ENCODE data around the gene FNDC3B. TPM values are rescaled to one million over a fixed set of nuclear protein-coding genes. Genes with fewer than 3 reads are reported as not detected.

Gene FNDC3B
- total RNA-seq, 2 donors from 2014 or later: 80.6 to 107 TPM

GRCh38 chr3:172156586-172156955, 117.2 kb downstream of the FNDC3B start:
- WGBS, 2 experiments (ENCODE audit: insufficient coverage in 1 of 2, insufficient read length in 1 of 2): 0 to 71% methylated on average over 1 to 5 of the region's 5 CpGs
- H3K9me3 ChIP-seq (ENCODE audit: control insufficient read depth, low read length): no peaks in the 10 kb centered on the region
- peaks cover 23% of the 10 kb centered on the region for H3K4me1 ChIP-seq (ENCODE audit: control insufficient read depth, insufficient read depth, low read length)
- no peak overlapping the region for H3K4me3 ChIP-seq (ENCODE audit: low read length)
- no peak overlapping the region for H3K9ac ChIP-seq (ENCODE audit: extremely low read depth, low read length, poor library complexity, severe bottlenecking)
- no peak for DNase-seq
- peak overlapping the region; percentile 11 for H3K4me3 Mint-ChIP-seq
- H3K27me3 Mint-ChIP-seq (ENCODE audit: insufficient read depth): no peaks in the 10 kb centered on the region
- peaks cover 12% of the 10 kb centered on the region for H3K36me3 Mint-ChIP-seq (ENCODE audit: low read depth)
- peak overlapping the region; percentile 82 for H3K27ac Mint-ChIP-seq
- H3K27me3 ChIP-seq (ENCODE audit: control insufficient read depth, insufficient read depth, low read length, poor library complexity, severe bottlenecking): no peaks in the 10 kb centered on the region
- H3K9me3 Mint-ChIP-seq: no peaks in the 10 kb centered on the region
- no peak overlapping the region for H3K27ac ChIP-seq (ENCODE audit: low read depth, low read length)
- TF ChIP-seq CTCF (conservative IDR thresholded peaks at IDR 0.05): no peak
- peaks cover 41% of the 10 kb centered on the region for H3K36me3 ChIP-seq (ENCODE audit: control insufficient read depth, insufficient read depth, low read length)
- peaks cover 62% of the 10 kb centered on the region for H3K4me1 Mint-ChIP-seq

GRCh38 chr3:172157564-172158258, 118.3 kb downstream of the FNDC3B start:
- peaks cover 16% of the 10 kb centered on the region for H3K4me1 ChIP-seq (ENCODE audit: control insufficient read depth, insufficient read depth, low read length)
- H3K27ac ChIP-seq (ENCODE audit: low read depth, low read length): no peak overlapping the region
- no peak overlapping the region for H3K9ac ChIP-seq (ENCODE audit: extremely low read depth, low read length, poor library complexity, severe bottlenecking)
- no peak overlapping the region for H3K4me3 ChIP-seq (ENCODE audit: low read length)
- H3K9me3 Mint-ChIP-seq: no peaks in the 10 kb centered on the region
- H3K4me1 Mint-ChIP-seq: peaks cover 51% of the 10 kb centered on the region
- no peaks in the 10 kb centered on the region for H3K27me3 ChIP-seq (ENCODE audit: control insufficient read depth, insufficient read depth, low read length, poor library complexity, severe bottlenecking)
- WGBS, 2 experiments (ENCODE audit: insufficient coverage in 1 of 2, insufficient read length in 1 of 2): 98 to 100% methylated on average over 2 to 3 of the region's 3 CpGs
- no peaks in the 10 kb centered on the region for H3K27me3 Mint-ChIP-seq (ENCODE audit: insufficient read depth)
- H3K36me3 ChIP-seq (ENCODE audit: control insufficient read depth, insufficient read depth, low read length): peaks cover 41% of the 10 kb centered on the region
- no peak overlapping the region for H3K4me3 Mint-ChIP-seq
- H3K27ac Mint-ChIP-seq: no peak overlapping the region
- DNase-seq: no peak
- H3K36me3 Mint-ChIP-seq (ENCODE audit: low read depth): peaks cover 12% of the 10 kb centered on the region
- no peak for TF ChIP-seq CTCF (conservative IDR thresholded peaks at IDR 0.05)
- no peaks in the 10 kb centered on the region for H3K9me3 ChIP-seq (ENCODE audit: control insufficient read depth, low read length)

- Histone ChIP-seq H3K4me3 (ENCODE audit: low read length) (no peak overlapping the region), H3K36me3 (ENCODE audit: control insufficient read depth, insufficient read depth, low read length) (peaks cover 41% of the 10 kb centered on the region), H3K9me3 (ENCODE audit: control insufficient read depth, low read length) (no peaks in the 10 kb centered on the region), H3K4me1 (ENCODE audit: control insufficient read depth, insufficient read depth, low read length) (peaks cover 14% of the 10 kb centered on the region), H3K9ac (ENCODE audit: extremely low read depth, low read length, poor library complexity, severe bottlenecking) (no peak overlapping the region), H3K27me3 (ENCODE audit: control insufficient read depth, insufficient read depth, low read length, poor library complexity, severe bottlenecking) (no peaks in the 10 kb centered on the region), H3K27ac (ENCODE audit: low read depth, low read length) (no peak overlapping the region)
- no peaks in the 10 kb centered on the region for H3K9me3 Mint-ChIP-seq
- no peaks in the 10 kb centered on the region for H3K27me3 Mint-ChIP-seq (ENCODE audit: insufficient read depth)
- H3K36me3 Mint-ChIP-seq (ENCODE audit: low read depth): peaks cover 12% of the 10 kb centered on the region
- no peak overlapping the region for H3K27ac Mint-ChIP-seq
- TF ChIP-seq CTCF (conservative IDR thresholded peaks at IDR 0.05): no peak
- H3K4me3 Mint-ChIP-seq: no peak overlapping the region
- DNase-seq: no peak
- peaks cover 41% of the 10 kb centered on the region for H3K4me1 Mint-ChIP-seq
- 95 to 100% methylated on average over 4 of the region's 4 CpGs for WGBS, 2 experiments (ENCODE audit: insufficient coverage in 1 of 2, insufficient read length in 1 of 2)
Observed at GRCh38 chr3:172158741-172159140, 119.4 kb downstream of the FNDC3B start.

Measured in endodermal cell (in vitro differentiated cells).